Fibroblast of villous mesenchyme (primary cell): ENCODE measurements around the gene CYB561D2. TPM values are rescaled to one million over a fixed set of nuclear protein-coding genes. Genes with fewer than 3 reads are reported as not detected.

Experiments
- DNase-seq: peaks from one replicate; pipeline ENCODE4 v3.0.0-alpha.2; 2010; ENCODE audit warnings: low read depth
- H3K4me3 ChIP-seq: 2 replicates; pipeline ENCODE4 v1.5.1; 2011; ENCODE audit warnings: low read depth, mild to moderate bottlenecking, low read length
- total RNA-seq: library from RNA; depleted of rRNA; stranded (reverse); fragments of >200 nt; gene quantifications from 2 replicates; pipeline ENCODE4 v1.2.3, GENCODE V29; 2012
- TF ChIP-seq, protein P1 (sequence below): IDR thresholded peaks from 2 replicates; pipeline ENCODE4 v1.5.1; 2012; ENCODE audit warnings: low read depth, mild to moderate bottlenecking, low read length; ENCODE audit not compliant: insufficient read depth

CYB561D2 gene
- total RNA-seq, 1 donor, result 23.7 TPM

DNA sequence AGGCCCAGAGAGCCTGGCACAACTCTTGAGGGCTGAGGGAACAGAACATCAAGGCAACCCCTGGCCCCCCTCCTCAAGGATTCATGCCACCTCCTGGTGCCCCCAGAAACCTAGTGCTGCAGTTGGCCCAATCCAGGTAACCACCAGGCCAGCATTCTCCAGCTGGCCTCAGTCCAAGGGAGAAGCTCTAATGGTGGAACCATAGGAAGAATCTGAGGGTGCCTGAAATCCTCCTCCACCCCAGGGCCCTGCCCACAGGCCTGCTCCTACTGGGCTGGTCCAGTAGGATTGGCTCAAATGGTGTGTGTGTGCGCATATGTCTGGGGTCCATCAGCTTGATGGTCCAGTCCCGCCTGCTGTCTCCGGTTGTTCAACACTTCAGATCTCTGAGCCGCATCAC, 35.8 kb upstream of the CYB561D2 start:
- no peak overlapping the region for H3K4me3 ChIP-seq
- TF ChIP-seq, protein P1, sequence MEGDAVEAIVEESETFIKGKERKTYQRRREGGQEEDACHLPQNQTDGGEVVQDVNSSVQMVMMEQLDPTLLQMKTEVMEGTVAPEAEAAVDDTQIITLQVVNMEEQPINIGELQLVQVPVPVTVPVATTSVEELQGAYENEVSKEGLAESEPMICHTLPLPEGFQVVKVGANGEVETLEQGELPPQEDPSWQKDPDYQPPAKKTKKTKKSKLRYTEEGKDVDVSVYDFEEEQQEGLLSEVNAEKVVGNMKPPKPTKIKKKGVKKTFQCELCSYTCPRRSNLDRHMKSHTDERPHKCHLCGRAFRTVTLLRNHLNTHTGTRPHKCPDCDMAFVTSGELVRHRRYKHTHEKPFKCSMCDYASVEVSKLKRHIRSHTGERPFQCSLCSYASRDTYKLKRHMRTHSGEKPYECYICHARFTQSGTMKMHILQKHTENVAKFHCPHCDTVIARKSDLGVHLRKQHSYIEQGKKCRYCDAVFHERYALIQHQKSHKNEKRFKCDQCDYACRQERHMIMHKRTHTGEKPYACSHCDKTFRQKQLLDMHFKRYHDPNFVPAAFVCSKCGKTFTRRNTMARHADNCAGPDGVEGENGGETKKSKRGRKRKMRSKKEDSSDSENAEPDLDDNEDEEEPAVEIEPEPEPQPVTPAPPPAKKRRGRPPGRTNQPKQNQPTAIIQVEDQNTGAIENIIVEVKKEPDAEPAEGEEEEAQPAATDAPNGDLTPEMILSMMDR, result no peak
- no peak for DNase-seq

DNA sequence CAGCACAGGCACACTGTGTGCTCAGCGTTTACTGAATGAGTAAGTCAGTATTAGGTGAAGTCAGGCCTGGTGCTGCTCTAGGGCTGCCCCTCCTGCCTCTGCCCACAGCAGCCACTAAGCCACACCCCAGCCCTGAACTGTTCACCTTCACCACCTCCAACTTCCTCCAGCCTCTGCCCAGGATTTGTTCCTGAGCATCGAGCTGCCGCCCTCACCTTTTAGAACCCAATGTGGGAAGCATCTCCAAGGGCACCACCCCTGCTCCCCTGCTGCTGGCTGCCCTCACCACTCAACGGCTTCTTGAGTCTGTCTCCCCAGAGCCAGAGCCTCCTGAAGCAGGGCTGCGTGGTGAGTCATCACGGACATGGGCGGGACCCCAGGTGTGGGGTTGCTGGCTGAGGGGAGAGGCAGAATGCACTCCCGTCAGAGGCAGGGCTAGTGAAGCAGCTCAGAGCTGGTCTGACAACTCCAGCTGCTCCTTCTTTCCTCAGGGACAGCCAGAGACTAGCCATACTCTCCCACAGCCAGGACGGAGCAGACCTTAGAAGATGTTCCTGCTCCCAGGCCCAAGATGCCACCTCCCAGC, 33.9 kb upstream of the CYB561D2 start:
- no peak overlapping the region for H3K4me3 ChIP-seq
- TF ChIP-seq, protein P1, result no peak
- DNase-seq, result peak; percentile 53

DNA sequence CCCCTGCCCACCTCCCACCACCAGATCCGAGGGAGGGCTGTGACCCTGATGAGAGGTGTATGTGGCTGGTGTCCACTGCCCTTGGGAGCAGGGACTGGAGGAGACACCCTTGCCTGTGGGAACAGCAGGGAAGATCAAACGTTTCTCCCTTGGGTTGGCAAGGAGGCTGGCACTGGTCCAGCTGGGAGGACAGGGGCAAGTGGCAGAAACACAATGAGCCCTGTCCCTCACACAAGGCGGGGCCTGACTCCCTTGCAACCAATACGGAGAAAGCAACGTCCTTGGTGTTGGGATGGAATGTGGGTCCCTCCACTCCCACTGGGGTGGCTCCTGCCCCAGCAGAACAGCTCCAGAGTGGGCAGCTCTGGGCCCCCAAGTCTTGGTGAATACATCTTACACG, 33.4 kb upstream of the CYB561D2 start:
- TF ChIP-seq, protein P1, result no peak
- DNase-seq, result no peak
- H3K4me3 ChIP-seq, result no peak overlapping the region

DNA sequence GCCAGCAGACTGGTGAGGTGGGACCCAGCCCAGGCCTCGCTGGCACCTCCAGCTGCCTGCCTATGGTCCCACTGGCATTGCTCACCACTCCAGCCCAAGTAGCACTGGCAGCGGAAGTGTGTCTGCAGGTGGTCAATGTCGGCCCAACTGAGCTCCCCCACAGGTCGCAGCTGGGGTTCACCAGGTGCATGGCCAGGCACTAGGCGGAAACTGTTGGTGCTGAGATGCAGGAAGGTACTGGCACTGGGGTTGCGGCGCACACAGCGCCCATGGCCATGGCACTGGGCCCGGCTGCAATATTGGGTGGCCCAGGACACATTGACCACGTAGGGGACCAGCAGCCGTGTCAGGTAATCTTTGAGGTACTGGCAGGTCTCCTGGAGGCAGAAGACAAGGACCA, 32.5 kb upstream of the CYB561D2 start:
- DNase-seq, result no peak
- H3K4me3 ChIP-seq, result no peak overlapping the region
- TF ChIP-seq, protein P1, result no peak

DNA sequence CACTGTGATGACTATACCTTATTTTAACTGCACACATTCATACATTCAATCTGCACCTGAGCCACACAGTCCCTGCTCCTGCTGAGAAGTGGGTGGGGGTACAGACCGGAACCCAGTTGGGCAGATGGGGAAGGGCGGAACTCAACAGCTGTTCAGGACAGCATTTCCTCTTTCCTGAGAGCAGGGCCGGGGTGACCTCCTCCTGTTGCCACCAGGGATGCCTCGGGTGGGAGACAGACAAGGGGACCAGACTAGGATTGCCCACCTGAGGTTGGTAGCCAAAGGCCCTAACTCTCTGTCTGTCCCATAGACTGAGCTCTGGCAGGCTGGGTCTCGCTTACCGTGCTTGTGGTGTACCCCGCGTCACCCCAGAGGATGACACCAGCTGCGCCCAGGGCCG, 32.0 kb upstream of the CYB561D2 start:
- no peak for DNase-seq
- TF ChIP-seq, protein P1, result no peak
- H3K4me3 ChIP-seq, result no peak overlapping the region

DNA sequence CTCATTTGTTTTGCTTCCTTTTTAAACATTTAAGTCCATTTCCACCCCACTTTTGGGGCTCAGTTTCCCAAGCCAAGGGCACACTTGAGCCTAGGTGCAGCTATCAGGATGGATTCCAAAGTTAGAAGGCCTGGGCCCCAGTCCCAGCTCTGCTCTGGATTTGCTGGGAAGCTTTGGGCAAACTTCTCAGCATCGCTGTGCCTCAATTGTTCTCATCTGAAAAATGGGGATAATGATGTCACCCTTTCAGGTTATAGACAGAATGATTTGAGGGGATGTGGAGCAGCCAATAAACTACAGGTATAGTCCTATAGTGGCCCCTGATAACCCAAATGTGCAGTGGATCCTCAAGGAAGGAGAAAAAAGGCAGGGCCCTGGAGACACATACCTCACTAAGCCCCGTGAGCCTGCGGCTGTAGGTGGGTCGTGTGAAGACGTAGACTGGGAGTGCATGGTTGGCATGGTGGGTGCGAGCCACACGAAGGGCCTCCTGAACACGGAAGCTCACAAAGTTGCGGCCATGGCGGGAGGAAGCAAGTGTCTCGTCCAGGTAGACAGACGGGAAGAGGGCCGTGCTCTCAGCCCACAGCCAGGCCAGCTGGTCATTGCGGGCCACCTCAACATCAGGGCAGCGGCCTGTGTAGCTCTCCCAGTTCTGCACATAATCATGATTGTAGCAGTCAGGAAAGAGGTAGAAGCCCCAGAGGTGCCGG, 31.3 kb upstream of the CYB561D2 start:
- DNase-seq, result no peak
- no peak overlapping the region for H3K4me3 ChIP-seq
- TF ChIP-seq, protein P1, result no peak
